ENCODE results near the gene C11orf21. TPM values are rescaled to one million over a fixed set of nuclear protein-coding genes. Genes with fewer than 3 reads are reported as not detected.

C11orf21 gene
- polyA plus RNA-seq, 1 experiment, result not detected

DNA sequence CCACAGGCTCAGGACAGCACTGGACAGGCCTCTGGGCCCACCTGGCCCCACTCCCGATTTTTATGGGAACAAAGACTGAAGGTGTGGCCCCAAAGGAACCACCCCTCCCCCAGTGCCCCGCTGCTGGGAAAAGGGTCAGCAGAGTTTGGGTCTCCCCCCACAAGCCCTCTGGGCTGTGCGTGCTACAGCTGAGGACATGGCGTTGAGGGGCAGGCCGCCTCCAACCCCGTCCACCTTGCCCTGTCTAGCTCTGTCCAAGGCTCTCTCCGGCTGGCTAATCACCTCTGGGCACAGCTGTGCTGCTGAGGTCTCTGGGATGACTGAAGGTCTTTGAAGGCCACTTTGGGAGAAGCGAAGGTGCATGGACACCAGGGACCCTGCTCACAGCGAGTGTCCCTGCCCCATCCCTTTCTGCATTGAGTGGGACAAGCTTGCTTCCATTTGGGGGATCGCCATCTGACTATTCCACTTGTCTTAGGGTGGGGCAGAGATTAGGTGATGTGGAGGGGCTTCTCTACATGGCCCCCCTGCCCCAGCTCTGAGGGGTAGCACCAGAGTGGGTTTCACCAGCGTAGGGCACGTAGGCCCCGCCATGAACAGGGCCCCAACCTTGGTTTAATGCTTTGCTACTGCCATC lies 37.9 kb downstream of the C11orf21 start:
- ChIA-PET CTCF (interaction anchor here (1.4 to 1.8 kb wide), 2 partner anchors 13 to 156 kb away, joined by 4 read pairs; no protein-coding TSS in a partner anchor), POLR2A (no interaction called here)
- Histone ChIP-seq H3K4me3 (ENCODE audit: low read depth, low read length) (no peak overlapping the region), H3K27me3 (ENCODE audit: control insufficient read depth, insufficient read depth, low read length) (peaks cover 10% of the 10 kb centered on the region), H3K36me3 (ENCODE audit: control insufficient read depth, insufficient read depth, low read length) (no peaks in the 10 kb centered on the region)
- DNase-seq (ENCODE audit: low read depth), result no peak
- TF ChIP-seq, protein P1, sequence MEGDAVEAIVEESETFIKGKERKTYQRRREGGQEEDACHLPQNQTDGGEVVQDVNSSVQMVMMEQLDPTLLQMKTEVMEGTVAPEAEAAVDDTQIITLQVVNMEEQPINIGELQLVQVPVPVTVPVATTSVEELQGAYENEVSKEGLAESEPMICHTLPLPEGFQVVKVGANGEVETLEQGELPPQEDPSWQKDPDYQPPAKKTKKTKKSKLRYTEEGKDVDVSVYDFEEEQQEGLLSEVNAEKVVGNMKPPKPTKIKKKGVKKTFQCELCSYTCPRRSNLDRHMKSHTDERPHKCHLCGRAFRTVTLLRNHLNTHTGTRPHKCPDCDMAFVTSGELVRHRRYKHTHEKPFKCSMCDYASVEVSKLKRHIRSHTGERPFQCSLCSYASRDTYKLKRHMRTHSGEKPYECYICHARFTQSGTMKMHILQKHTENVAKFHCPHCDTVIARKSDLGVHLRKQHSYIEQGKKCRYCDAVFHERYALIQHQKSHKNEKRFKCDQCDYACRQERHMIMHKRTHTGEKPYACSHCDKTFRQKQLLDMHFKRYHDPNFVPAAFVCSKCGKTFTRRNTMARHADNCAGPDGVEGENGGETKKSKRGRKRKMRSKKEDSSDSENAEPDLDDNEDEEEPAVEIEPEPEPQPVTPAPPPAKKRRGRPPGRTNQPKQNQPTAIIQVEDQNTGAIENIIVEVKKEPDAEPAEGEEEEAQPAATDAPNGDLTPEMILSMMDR (IDR thresholded peaks at IDR 0.05; ENCODE audit: insufficient read depth, low read depth, low read length), result no peak

DNA sequence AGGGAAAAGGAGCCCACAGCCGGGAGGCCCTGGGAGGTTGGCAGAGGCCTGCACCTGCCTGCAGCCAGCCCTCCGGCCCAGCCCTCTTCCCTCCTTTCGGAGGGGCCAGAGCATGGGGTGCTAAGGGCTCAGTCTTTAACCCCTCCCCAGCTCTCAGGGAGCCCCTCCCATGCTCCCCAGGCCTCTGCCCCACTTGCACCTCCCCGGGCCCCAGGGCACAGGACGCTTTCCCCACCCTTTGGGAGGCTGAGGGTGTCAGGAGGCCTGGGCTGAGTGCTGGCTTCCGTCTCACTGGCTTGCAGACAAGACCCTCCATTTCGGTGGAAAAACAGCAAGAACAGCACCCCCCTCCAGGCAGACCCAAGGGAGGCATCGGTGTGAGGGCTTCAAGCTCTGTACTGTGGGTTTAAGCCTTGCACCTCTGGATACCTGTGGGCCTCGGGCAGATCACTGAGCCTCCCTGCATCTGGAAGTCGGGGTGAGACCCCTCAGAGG lies 38.6 kb downstream of the C11orf21 start:
- H3K27me3 ChIP-seq (ENCODE audit: control insufficient read depth, insufficient read depth, low read length), result peaks cover 5% of the 10 kb centered on the region
- H3K36me3 ChIP-seq (ENCODE audit: control insufficient read depth, insufficient read depth, low read length), result no peaks in the 10 kb centered on the region
- ChIA-PET CTCF (interaction anchor here (1.4 to 1.8 kb wide), 2 partner anchors 14 to 157 kb away, joined by 4 read pairs; no protein-coding TSS in a partner anchor), POLR2A (no interaction called here)
- TF ChIP-seq, protein P1 (IDR thresholded peaks at IDR 0.05; ENCODE audit: insufficient read depth, low read depth, low read length), result no peak
- no peak overlapping the region for H3K4me3 ChIP-seq (ENCODE audit: low read depth, low read length)
- no peak for DNase-seq (ENCODE audit: low read depth)

DNA sequence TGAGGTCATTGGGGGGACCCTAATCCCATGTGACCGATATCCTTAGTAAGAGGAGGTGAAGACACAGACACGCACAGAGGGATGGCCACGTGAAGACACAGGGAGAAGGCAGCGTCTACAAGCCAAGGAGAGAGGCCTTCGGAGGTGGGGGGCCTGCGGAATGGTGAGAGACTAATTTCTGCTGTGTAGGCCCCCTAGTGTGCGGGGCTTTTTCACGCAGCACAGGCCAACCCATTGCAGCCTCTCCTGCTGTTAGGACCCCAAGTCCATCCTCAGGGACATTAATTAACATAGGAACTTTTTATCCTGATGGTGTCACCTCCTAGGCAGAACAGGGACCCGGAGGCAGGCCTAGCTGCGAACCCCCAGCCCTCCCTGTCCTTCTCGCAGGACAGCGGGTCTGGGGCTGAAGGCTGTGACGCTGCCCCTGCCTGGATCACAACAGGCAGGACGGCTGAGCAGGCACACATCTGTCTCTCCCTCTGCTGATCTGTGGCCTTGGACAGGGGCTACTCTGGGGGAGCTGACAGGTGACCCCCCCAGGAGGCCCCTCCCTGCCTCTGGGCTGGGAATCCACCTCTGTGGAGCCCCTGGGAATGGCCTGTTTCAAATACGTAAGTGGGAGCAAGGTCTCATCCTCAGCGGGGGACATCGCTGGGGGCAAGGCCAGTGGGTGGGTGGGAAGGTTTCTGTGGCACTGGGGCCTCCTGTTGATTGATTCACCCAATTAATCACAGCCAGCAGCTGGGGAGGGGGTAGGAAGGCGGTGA lies 39.2 kb downstream of the C11orf21 start:
- no peak overlapping the region for H3K4me3 ChIP-seq (ENCODE audit: low read depth, low read length)
- peaks cover 4% of the 10 kb centered on the region for H3K27me3 ChIP-seq (ENCODE audit: control insufficient read depth, insufficient read depth, low read length)
- CTCF ChIA-PET, result interaction anchor here (1.4 to 1.8 kb wide), 2 partner anchors 15 to 157 kb away, joined by 4 read pairs; no protein-coding TSS in a partner anchor
- no peaks in the 10 kb centered on the region for H3K36me3 ChIP-seq (ENCODE audit: control insufficient read depth, insufficient read depth, low read length)
- no peak for DNase-seq (ENCODE audit: low read depth)
- TF ChIP-seq, protein P1 (IDR thresholded peaks at IDR 0.05; ENCODE audit: insufficient read depth, low read depth, low read length), result no peak
- POLR2A ChIA-PET, result no interaction called here

DNA sequence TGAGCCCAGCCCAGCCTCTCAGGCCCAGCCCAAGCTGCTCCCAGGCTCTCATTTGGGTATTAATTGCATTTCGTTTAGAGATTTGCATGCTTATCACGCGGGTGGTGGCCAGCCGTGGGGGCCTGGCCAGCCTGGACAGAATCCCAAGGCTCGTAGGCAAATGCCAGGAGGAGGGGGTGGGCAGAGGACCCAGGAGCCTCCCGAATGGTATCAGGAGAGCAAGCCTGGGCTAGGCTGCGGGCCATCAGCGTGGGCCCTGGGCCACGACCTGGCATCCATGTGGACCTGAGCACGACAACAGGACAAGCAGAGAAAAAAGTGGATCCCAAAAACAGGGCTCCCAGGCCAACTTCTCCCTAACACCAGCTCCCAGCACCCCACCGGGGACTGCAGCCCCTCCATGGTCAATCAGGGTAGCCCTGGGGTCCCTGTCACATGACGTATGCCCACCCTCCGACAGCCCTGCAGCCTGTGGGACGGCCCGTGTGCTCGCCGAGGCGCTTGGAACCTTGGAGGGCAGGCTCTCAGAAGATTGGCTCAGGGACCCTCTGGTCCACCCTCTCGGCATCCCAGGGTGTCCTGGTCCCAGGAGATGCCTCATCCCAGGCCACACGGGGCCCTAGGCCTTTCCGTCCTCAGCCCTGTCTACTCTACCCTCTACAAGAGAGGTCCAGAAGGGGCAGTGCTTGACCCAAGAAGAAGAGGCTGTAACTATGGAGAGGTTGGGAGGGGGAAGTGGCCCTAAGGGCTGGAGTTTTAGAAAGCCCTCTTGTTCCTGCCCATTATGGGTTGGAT lies 40.1 kb downstream of the C11orf21 start:
- TF ChIP-seq, protein P1 (IDR thresholded peaks at IDR 0.05; ENCODE audit: insufficient read depth, low read depth, low read length), result no peak
- no peak overlapping the region for H3K4me3 ChIP-seq (ENCODE audit: low read depth, low read length)
- H3K36me3 ChIP-seq (ENCODE audit: control insufficient read depth, insufficient read depth, low read length), result no peaks in the 10 kb centered on the region
- ChIA-PET CTCF (interaction anchor here (1.3 kb wide), 1 partner anchor 159 kb away, joined by 3 read pairs; no protein-coding TSS in a partner anchor), POLR2A (no interaction called here)
- no peak for DNase-seq (ENCODE audit: low read depth)
- peaks cover 4% of the 10 kb centered on the region for H3K27me3 ChIP-seq (ENCODE audit: control insufficient read depth, insufficient read depth, low read length)
